K562 (cell line): ENCODE results near the gene ZCCHC24. TPM values are rescaled to one million over a fixed set of nuclear protein-coding genes. Genes with fewer than 3 reads are reported as not detected.
A peak's percentile ranks its signal among the peaks of the same experiment; 100 is the strongest.

ENCODE experiments used
- ATAC-seq: fragments of 200-7000 bp; cut with Tn5 transposase; 3 replicates; pipeline ENCODE4 v1.9.1; 2020; ENCODE audit warnings: moderate library complexity
- BruUV-seq: library from RNA; stranded (reverse); fragments of 400-500 nt; replicated peaks from 2 replicates; lab custom pipeline; 2021; lab: Mats Ljungman, UMichigan
- CTCF ChIA-PET: fragments of 300-600 bp; formaldehyde crosslinking; extraction: SDS; loops from one replicate; lab custom pipeline; 2021; ENCODE audit warnings: low intra/inter-chr PET ratio; lab: Yijun Ruan, JAX
- POLR2A ChIA-PET: fragments of 300-600, 350-650 bp; sonication (Branson Sonifier 250); formaldehyde crosslinking; extraction: SDS; loops from one replicate; lab custom pipeline; 2021; ENCODE audit warnings: antibody characterized with exemption, inconsistent platforms; lab: Yijun Ruan, JAX
- DNase-seq, 4 experiments: peaks; one replicate each; pipeline versions ENCODE4 v3.0.0 to v3.0.0-alpha.2; 2011 to 2018; ENCODE audit warnings: low spot score in 3 of 4, mixed read lengths in 3 of 4; ENCODE audit errors: extremely low read depth in 1 of 4
- FAIRE-seq: peaks from 2 replicates; lab custom pipeline; 2011; peaks lifted over from hg19 to GRCh38; lab: Jason Lieb, UNC
- H2AFZ ChIP-seq: 2 replicates; pipeline ENCODE4 v1.6.0; 2011; ENCODE audit warnings: low read depth, low read length, control low read depth, inconsistent platforms
- H3K27ac ChIP-seq: fragments of 200-600 bp; 3 replicates; pipeline ENCODE4 v1.8.0; 2011; ENCODE audit warnings: low read depth, mild to moderate bottlenecking, control low read depth, inconsistent platforms, low read length, moderate library complexity, mixed read lengths; ENCODE audit errors: extremely low read depth
- H3K27me3 ChIP-seq, 2 experiments: fragments of 300-600 bp in 1 of 2; 2 replicates in 1 of 2; 3 replicates in 1 of 2; pipeline versions ENCODE4 v1.6.0 to v1.8.0; 2011; ENCODE audit warnings: inconsistent platforms in 2 of 2, low read length in 2 of 2, mild to moderate bottlenecking in 1 of 2, mixed read lengths in 1 of 2, moderate library complexity in 1 of 2; ENCODE audit not compliant: control insufficient read depth in 2 of 2, insufficient read depth in 2 of 2
- H3K36me3 ChIP-seq: fragments of 300-600 bp; 3 replicates; pipeline ENCODE4 v1.8.0; 2011; ENCODE audit warnings: mild to moderate bottlenecking, low read length, inconsistent platforms; ENCODE audit not compliant: control insufficient read depth, insufficient read depth
- H3K4me1 ChIP-seq, 2 experiments: fragments of 200-600 bp in 1 of 2; replicated peaks in 1 of 2; 2 replicates in 1 of 2; 3 replicates in 1 of 2; pipeline versions ENCODE4 v1.5.1 to v1.8.0; 2011; ENCODE audit warnings: inconsistent platforms in 2 of 2, low read length in 2 of 2, mild to moderate bottlenecking in 1 of 2, mixed read lengths in 1 of 2, moderate library complexity in 1 of 2; ENCODE audit not compliant: control insufficient read depth in 2 of 2, insufficient read depth in 2 of 2
- H3K4me2 ChIP-seq: 2 replicates; pipeline ENCODE4 v1.6.1; 2011; ENCODE audit warnings: low read length, control low read depth, inconsistent platforms, mixed read lengths; ENCODE audit not compliant: insufficient read depth
- H3K4me3 ChIP-seq: fragments of 200-600 bp; sonication (generic), shearing (Covaris generic); 2 replicates; pipeline ENCODE4 v1.5.1; 2016; ENCODE audit warnings: control low read depth, inconsistent platforms
- H3K79me2 ChIP-seq: fragments of 200-600 bp; 3 replicates; pipeline ENCODE4 v1.8.0; 2011; ENCODE audit warnings: low read length, inconsistent platforms; ENCODE audit not compliant: control insufficient read depth, insufficient read depth
- H3K9ac ChIP-seq, 2 experiments: 2 replicates each; pipeline versions ENCODE4 v1.6.0 to v1.6.1; 2011; ENCODE audit warnings: low read depth in 2 of 2, low read length in 2 of 2, control low read depth in 1 of 2, inconsistent platforms in 1 of 2, mild to moderate bottlenecking in 1 of 2, mixed read lengths in 1 of 2; ENCODE audit not compliant: insufficient read depth in 1 of 2
- H3K9me1 ChIP-seq: one replicate; pipeline ENCODE4 v1.6.0; 2011; ENCODE audit warnings: inconsistent platforms, mild to moderate bottlenecking, low read length, moderate library complexity; ENCODE audit not compliant: control insufficient read depth, insufficient read depth
- H3K9me3 ChIP-seq: replicated peaks from 2 replicates; pipeline ENCODE4 v1.5.1; 2011; ENCODE audit warnings: low read depth, low read length, inconsistent platforms; ENCODE audit not compliant: control insufficient read depth, insufficient read depth
- H4K20me1 ChIP-seq: replicated peaks from 2 replicates; pipeline ENCODE4 v1.6.1; 2011; ENCODE audit warnings: low read length, inconsistent platforms, mixed read lengths; ENCODE audit not compliant: control insufficient read depth, insufficient read depth
- CEBPB ChIP-seq: fragments of 450-650 bp; IDR thresholded peaks from 2 replicates; pipeline ENCODE4 v1.6.1; 2016; ENCODE audit warnings: missing genetic modification characterization, missing compliant biosample characterization
- CHD2 ChIP-seq: IDR thresholded peaks from 2 replicates; pipeline ENCODE4 v1.6.1; 2011; ENCODE audit warnings: low read depth, low read length
- CREB1 ChIP-seq, 2 experiments: sonication (generic) in 1 of 2; formaldehyde crosslinking in 1 of 2; IDR thresholded peaks; 2 replicates each; pipeline versions ENCODE4 v1.6.1 to v1.8.0; 2012 to 2022; ENCODE audit warnings: inconsistent platforms in 1 of 2, mild to moderate bottlenecking in 1 of 2, missing genetic modification reagents in 1 of 2, moderate library complexity in 1 of 2
- ETS1 ChIP-seq: conservative IDR thresholded peaks from 2 replicates; pipeline ENCODE4 v1.6.1; 2011; ENCODE audit warnings: low read depth, mild to moderate bottlenecking, low read length; ENCODE audit not compliant: control insufficient read depth
- FOXM1 ChIP-seq, 2 experiments: fragments of 450-650 bp in 1 of 2; sonication (generic) in 1 of 2; formaldehyde crosslinking in 1 of 2; IDR thresholded peaks; 2 replicates each; pipeline versions ENCODE4 v1.6.1 to v1.9.0; 2017 to 2022; ENCODE audit warnings: low read depth in 2 of 2, mild to moderate bottlenecking in 2 of 2, missing genetic modification reagents in 1 of 2, moderate library complexity in 1 of 2
- HDAC8 ChIP-seq: fragments of 450-650 bp; IDR thresholded peaks from 2 replicates; pipeline ENCODE4 v1.6.1; 2016; ENCODE audit warnings: mild to moderate bottlenecking, missing genetic modification characterization, moderate library complexity, missing compliant biosample characterization
- MED1 ChIP-seq: sonication (generic); formaldehyde crosslinking; IDR thresholded peaks from 2 replicates; pipeline ENCODE4 v1.8.1; 2023; ENCODE audit warnings: missing genetic modification reagents, borderline replicate concordance
- MYNN ChIP-seq, 2 experiments: sonication (generic); formaldehyde crosslinking in 1 of 2; IDR thresholded peaks; 2 replicates each; pipeline versions ENCODE4 v1.5.0 to v1.6.1; 2016 to 2020; ENCODE audit warnings: antibody characterized with exemption in 1 of 2, missing genetic modification reagents in 1 of 2
- NFXL1 ChIP-seq: fragments of 450-650 bp; formaldehyde crosslinking; IDR thresholded peaks from 2 replicates; pipeline ENCODE4 v1.4.0; 2021; ENCODE audit warnings: mild to moderate bottlenecking
- NR2C1 ChIP-seq, 2 experiments: fragments of 450-650 bp; IDR thresholded peaks; 2 replicates each; pipeline ENCODE4 v1.6.1; 2017; ENCODE audit warnings: mild to moderate bottlenecking in 2 of 2, antibody characterized with exemption in 1 of 2, inconsistent platforms in 1 of 2, missing compliant biosample characterization in 1 of 2, missing genetic modification characterization in 1 of 2
- NR2C2 ChIP-seq, 2 experiments: fragments of 200-800 bp in 1 of 2; sonication (Bioruptor generic) in 1 of 2; sonication (generic) in 1 of 2; formaldehyde crosslinking in 1 of 2; IDR thresholded peaks; 2 replicates each; pipeline versions ENCODE4 v1.6.1 to v1.8.0; 2016 to 2022; ENCODE audit warnings: mild to moderate bottlenecking in 1 of 2, missing compliant biosample characterization in 1 of 2, missing genetic modification characterization in 1 of 2, missing genetic modification reagents in 1 of 2
- NR3C1 ChIP-seq: sonication (generic); formaldehyde crosslinking; IDR thresholded peaks from 2 replicates; pipeline ENCODE4 v1.8.1; 2022; ENCODE audit warnings: missing genetic modification reagents
- RBFOX2 ChIP-seq: fragments of 200-400 bp; formaldehyde crosslinking; IDR thresholded peaks from 2 replicates; pipeline ENCODE4 v1.6.1; 2017; ENCODE audit warnings: low read depth, mild to moderate bottlenecking, low read length, moderate library complexity
- RBM22 ChIP-seq: fragments of 200-400 bp; formaldehyde crosslinking; IDR thresholded peaks from 2 replicates; pipeline ENCODE4 v1.6.1; 2018; ENCODE audit warnings: low read length, low read depth; ENCODE audit not compliant: poor library complexity, severe bottlenecking
- SMARCC2 ChIP-seq: fragments of 450-650 bp; IDR thresholded peaks from 2 replicates; pipeline ENCODE4 v1.6.1; 2017; ENCODE audit warnings: antibody characterized with exemption, moderate library complexity, mild to moderate bottlenecking, low read depth
- SRSF7 ChIP-seq: fragments of 200-400 bp; formaldehyde crosslinking; optimal IDR thresholded peaks from 2 replicates; pipeline ENCODE3; 2017; ENCODE audit warnings: mild to moderate bottlenecking, low read depth, low read length
- XRCC5 ChIP-seq: fragments of 200-400 bp; formaldehyde crosslinking; IDR thresholded peaks from 2 replicates; pipeline ENCODE4 v1.6.1; 2017; ENCODE audit warnings: low read depth, mild to moderate bottlenecking, low read length
- ZBTB8A ChIP-seq: fragments of 450-650 bp; IDR thresholded peaks from 2 replicates; pipeline ENCODE4 v1.6.1; 2018; ENCODE audit warnings: mild to moderate bottlenecking, moderate library complexity; ENCODE audit not compliant: partially characterized antibody
- ZEB2 ChIP-seq: fragments of 450-650 bp; IDR thresholded peaks from 2 replicates; pipeline ENCODE4 v1.6.1; 2016
- ZFP36 ChIP-seq: fragments of 150-350 bp; IDR thresholded peaks from 2 replicates; pipeline ENCODE4 v1.6.1; 2018; ENCODE audit warnings: low read length, low read depth; ENCODE audit not compliant: partially characterized antibody
- ZNF282 ChIP-seq: sonication (generic); formaldehyde crosslinking; IDR thresholded peaks from 2 replicates; pipeline ENCODE4 v1.8.1; 2023; ENCODE audit warnings: missing genetic modification reagents
- WGBS: fragments of 100-300 bp; shearing (Covaris generic); methylation state at CpG from one replicate; pipeline ENCODE4 v1.1.6; 2016; ENCODE audit warnings: low coverage, mixed read lengths; ENCODE audit not compliant: insufficient coverage; ENCODE audit errors: missing lambda C conversion rate; 5-methylcytosine and 5-hydroxymethylcytosine counted together
- in situ Hi-C: fragments of 300-500 bp; cut with MboI; formaldehyde crosslinking; loops from 4 replicates; pipeline ENCODE4 v1.15.0; 2018; ENCODE audit warnings: inconsistent platforms, mixed read lengths
- intact Hi-C: fragments of 100-400 bp; cut with micrococcal nuclease; formaldehyde crosslinking; loops from 2 replicates; pipeline ENCODE4 v1.14.2; 2022
- polyA plus RNA-seq, 8 experiments: library from polyadenylated mRNA; depleted of rRNA in 4 of 8; stranded (reverse) in 5 of 8; unstranded in 3 of 8; fragments of >200 nt; fragmentation: Nextera tagmentation in 2 of 8; fragmentation: Illumina TruSeq in 1 of 8; extraction: Ambion mirVana in 2 of 8; extraction: Trizol in 1 of 8; gene quantifications; 2 replicates each; pipeline versions ENCODE4 v1.2.1 to v1.2.3, GENCODE V29; 2011 to 2014; ENCODE audit warnings: inconsistent platforms in 1 of 8, missing spikeins in 1 of 8
- total RNA-seq, 7 experiments: library from RNA; depleted of rRNA in 6 of 7; stranded (reverse); fragments of >200 nt in 6 of 7; fragmentation: Illumina TruSeq in 2 of 7; extraction: Trizol in 2 of 7; gene quantifications; 2 replicates each; pipeline versions ENCODE4 v1.2.1 to v1.2.3, GENCODE V29; 2011 to 2021; ENCODE audit warnings: low replicate concordance in 1 of 7

ZCCHC24 gene
- total and polyA plus RNA-seq, 9 of the 15 experiments (the other 6 are each of a cell fraction or from before 2014, with no cell fraction given), result 0.84 to 11.0 (median 4.6) TPM

- Histone ChIP-seq H4K20me1 (peaks cover 25% of the 10 kb centered on the region), H3K27me3 (no peaks in the 10 kb centered on the region), H3K9ac (peak overlapping the region in 1 of 2 experiments; percentile 41; a peak in 2 of 4 replicates), H3K27ac (peak overlapping the region; percentile 13; the same call in 1 of the 3 replicates), H2AFZ (no peak overlapping the region), H3K9me1 (peaks cover 21% of the 10 kb centered on the region), H3K9me3 (no peaks in the 10 kb centered on the region), H3K4me2 (no peak overlapping the region), H3K36me3 (peaks cover 74% of the 10 kb centered on the region), H3K4me1 (peaks cover 22 to 50% of the 10 kb centered on the region in 2 experiments), H3K4me3 (no peak overlapping the region), H3K79me2 (peaks cover 39% of the 10 kb centered on the region)
- no peak for ATAC-seq
- no TSS peak for BruUV-seq
- no peak for FAIRE-seq
- no peak for DNase-seq
- intact Hi-C loops, result no loop called here
- 93% methylated on average over 21 of the region's 21 CpGs for WGBS
- in situ Hi-C loops, result no loop called here
- ChIA-PET POLR2A (interaction anchor here (0.7 to 1.5 kb wide), 6 partner anchors 10 to 798 kb away, joined by 3 to 6 read pairs (median 3); no protein-coding TSS in a partner anchor), CTCF (no interaction called here)
- no peak for TF ChIP-seq FOXM1 (IDR thresholded peaks at IDR 0.05; ENCODE audit: low read depth)
- no peak for TF ChIP-seq FOXM1 (CRISPR knock-in tag; IDR thresholded peaks at IDR 0.05; ENCODE audit: low read depth)
- no peak for TF ChIP-seq SMARCC2
- no peak for TF ChIP-seq HDAC8 (tag)
- TF ChIP-seq RBM22, result no peak
- no peak for TF ChIP-seq MYNN (IDR thresholded peaks at IDR 0.05)
- no peak for TF ChIP-seq MYNN (CRISPR knock-in tag; IDR thresholded peaks at IDR 0.05)
- peak; percentile 70 for TF ChIP-seq RBFOX2
- TF ChIP-seq NR2C2 (CRISPR knock-in tag; IDR thresholded peaks at IDR 0.05), result peak; percentile 50; the same call in 1 of the 2 replicates
- TF ChIP-seq NR2C2 (tag; IDR thresholded peaks at IDR 0.05), result no peak
- TF ChIP-seq ZFP36, result no peak
- TF ChIP-seq CHD2, result no peak
- TF ChIP-seq ZNF282 (CRISPR knock-in tag), result peak; percentile 75; the same call in 1 of the 2 replicates
- no peak for TF ChIP-seq ZBTB8A
- no peak for TF ChIP-seq NFXL1 (CRISPR knock-in tag)
- 0 out of 2 replicates have a peak, but pooled peaks have one; percentile 56 for TF ChIP-seq NR2C1 (IDR thresholded peaks at IDR 0.05)
- no peak for TF ChIP-seq NR2C1 (tag; IDR thresholded peaks at IDR 0.05)
- no peak for TF ChIP-seq XRCC5
- TF ChIP-seq NR3C1 (CRISPR knock-in tag), result 0 out of 2 replicates have a peak, but pooled peaks have one; percentile 22
- no peak for TF ChIP-seq MED1
- TF ChIP-seq ETS1, result no peak
- TF ChIP-seq SRSF7, result no peak
- TF ChIP-seq CEBPB (tag), result no peak
- TF ChIP-seq ZEB2, result no peak
- no peak for TF ChIP-seq CREB1 (IDR thresholded peaks at IDR 0.05)
- TF ChIP-seq CREB1 (CRISPR knock-in tag; IDR thresholded peaks at IDR 0.05), result no peak
Measured at GRCh38 chr10:79350407-79351154, 94.8 kb downstream of the ZCCHC24 start.
